HCT116 (cell line): ENCODE data around the gene C1R. TPM values are rescaled to one million over a fixed set of nuclear protein-coding genes. Genes with fewer than 3 reads are reported as not detected.

Experiments used
- ATAC-seq: fragments of 200-7000 bp; cut with Tn5 transposase; 2 replicates; pipeline ENCODE4 v1.9.1; 2020; ENCODE audit warnings: mild to moderate bottlenecking, moderate library complexity
- BruUV-seq: library from RNA; stranded (reverse); fragments of 400-500 nt; replicated peaks from 2 replicates; lab custom pipeline; 2021; lab: Mats Ljungman, UMichigan
- CTCF ChIA-PET: fragments of 300-600 bp; sonication (Branson Sonifier 250); formaldehyde crosslinking; loops from one replicate; lab custom pipeline; 2021; ENCODE audit warnings: antibody characterized with exemption; lab: Charles Lee
- POLR2A ChIA-PET: fragments of 300-600, 350-600 bp; sonication (Branson Sonifier 250); formaldehyde crosslinking; loops from one replicate; lab custom pipeline; 2021; ENCODE audit warnings: antibody characterized with exemption; lab: Charles Lee
- RAD21 ChIA-PET, 2 experiments: fragments of 300-600 bp; sonication (Branson Sonifier 250); formaldehyde crosslinking; loops; one replicate each; lab custom pipeline; 2023; ENCODE audit warnings: low total read pairs in 2 of 2; ENCODE audit not compliant: uncharacterized antibody in 2 of 2, unreplicated experiment in 2 of 2, low non-redundant PET in 1 of 2; lab: Charles Lee
- DNase-seq: peaks from one replicate; pipeline ENCODE4 v3.0.0-alpha.2; 2010; ENCODE audit warnings: low read depth, low spot score
- H2AFZ ChIP-seq: fragments of 200-600 bp; shearing (Covaris generic), sonication (generic); 2 replicates; pipeline ENCODE4 v1.6.1; 2017; ENCODE audit warnings: low read depth, mixed run types, mixed read lengths, antibody characterized with exemption, low read length; ENCODE audit not compliant: poor library complexity, severe bottlenecking
- H3K27ac ChIP-seq: 2 replicates; pipeline ENCODE4 v1.5.1; 2012; ENCODE audit warnings: low read depth, low read length
- H3K27me3 ChIP-seq: fragments of 200-600 bp; sonication (generic); 2 replicates; pipeline ENCODE4 v1.6.1; 2016; ENCODE audit warnings: mixed run types, low read length, mixed read lengths; ENCODE audit not compliant: insufficient read depth
- H3K36me3 ChIP-seq, 2 experiments: fragments of 200-500 bp in 1 of 2; fragments of 200-600 bp in 1 of 2; sonication (Bioruptor generic) in 1 of 2; sonication (generic) in 1 of 2; 2 replicates each; pipeline versions ENCODE4 v1.5.1 to v1.6.1; 2014 to 2016; ENCODE audit warnings: low read length in 2 of 2, inconsistent platforms in 1 of 2, mixed read lengths in 1 of 2, mixed run types in 1 of 2; ENCODE audit not compliant: insufficient read depth in 2 of 2, control insufficient read depth in 1 of 2
- H3K4me1 ChIP-seq, 2 experiments: fragments of 200-600 bp in 1 of 2; sonication (generic) in 1 of 2; 2 replicates each; pipeline versions ENCODE4 v1.5.1 to v1.6.1; 2012 to 2017; ENCODE audit warnings: low read length in 2 of 2, inconsistent platforms in 1 of 2, mild to moderate bottlenecking in 1 of 2, mixed read lengths in 1 of 2, mixed run types in 1 of 2, moderate library complexity in 1 of 2; ENCODE audit not compliant: insufficient read depth in 2 of 2, control insufficient read depth in 1 of 2
- H3K4me2 ChIP-seq: fragments of 200-600 bp; sonication (generic); 2 replicates; pipeline ENCODE4 v1.6.1; 2017; ENCODE audit warnings: mixed run types, low read length, mixed read lengths
- H3K4me3 ChIP-seq, 2 experiments: fragments of 200-600 bp in 1 of 2; sonication (generic) in 1 of 2; replicated peaks in 1 of 2; 2 replicates each; pipeline ENCODE4 v1.5.1; 2011 to 2016; ENCODE audit warnings: low read length in 2 of 2, control low read depth in 1 of 2, low read depth in 1 of 2, mild to moderate bottlenecking in 1 of 2, mixed read lengths in 1 of 2, mixed run types in 1 of 2
- H3K79me2 ChIP-seq: fragments of 200-600 bp; sonication (generic); 2 replicates; pipeline ENCODE4 v1.6.1; 2017; ENCODE audit warnings: mild to moderate bottlenecking, mixed run types, low read length, moderate library complexity, mixed read lengths; ENCODE audit not compliant: insufficient read depth
- H3K9ac ChIP-seq: fragments of 200-600 bp; sonication (generic); 2 replicates; pipeline ENCODE4 v1.6.1; 2016; ENCODE audit warnings: low read length, mixed read lengths
- H3K9me2 ChIP-seq: fragments of 200-600 bp; sonication (generic), shearing (Covaris generic); 2 replicates; pipeline ENCODE4 v1.6.1; 2017; ENCODE audit warnings: mixed run types, mild to moderate bottlenecking, moderate library complexity; ENCODE audit not compliant: insufficient read depth
- H3K9me3 ChIP-seq, 2 experiments: fragments of 200-500 bp in 1 of 2; fragments of 200-600 bp in 1 of 2; sonication (Bioruptor generic) in 1 of 2; sonication (generic) in 1 of 2; 2 replicates each; pipeline ENCODE4 v1.6.1; 2014 to 2017; ENCODE audit warnings: low read length in 2 of 2, mixed read lengths in 2 of 2, inconsistent platforms in 1 of 2, low read depth in 1 of 2, mild to moderate bottlenecking in 1 of 2, mixed run types in 1 of 2, moderate library complexity in 1 of 2; ENCODE audit not compliant: control insufficient read depth in 1 of 2, insufficient read depth in 1 of 2
- H4K20me1 ChIP-seq: fragments of 200-600 bp; sonication (generic), shearing (Covaris generic); 2 replicates; pipeline ENCODE4 v1.6.1; 2017; ENCODE audit warnings: mixed run types, mild to moderate bottlenecking, moderate library complexity; ENCODE audit not compliant: insufficient read depth
- CBX3 ChIP-seq: IDR thresholded peaks from 2 replicates; pipeline ENCODE4 v1.6.1; 2012; ENCODE audit warnings: low read depth
- EGR1 ChIP-seq: IDR thresholded peaks from 2 replicates; pipeline ENCODE4 v1.6.1; 2012; ENCODE audit warnings: low read depth
- FOSL1 ChIP-seq: IDR thresholded peaks from 2 replicates; pipeline ENCODE4 v1.6.1; 2012; ENCODE audit warnings: low read depth
- JUND ChIP-seq: IDR thresholded peaks from 2 replicates; pipeline ENCODE4 v1.6.1; 2012
- MAX ChIP-seq: IDR thresholded peaks from 2 replicates; pipeline ENCODE4 v1.6.1; 2012
- POLR2AphosphoS5 ChIP-seq: IDR thresholded peaks from 2 replicates; pipeline ENCODE4 v1.6.1; 2011; ENCODE audit warnings: mild to moderate bottlenecking, low read depth, low read length, moderate library complexity
- RAD21 ChIP-seq: IDR thresholded peaks from 2 replicates; pipeline ENCODE4 v1.6.1; 2012; ENCODE audit warnings: low read depth, mild to moderate bottlenecking
- REST ChIP-seq: IDR thresholded peaks from 2 replicates; pipeline ENCODE4 v1.6.1; 2012; ENCODE audit warnings: low read depth
- SIN3A ChIP-seq: IDR thresholded peaks from 2 replicates; pipeline ENCODE4 v1.6.1; 2012; ENCODE audit warnings: low read depth
- SP1 ChIP-seq: IDR thresholded peaks from 2 replicates; pipeline ENCODE4 v1.6.1; 2012; ENCODE audit warnings: low read depth
- SRF ChIP-seq: IDR thresholded peaks from 2 replicates; pipeline ENCODE4 v1.6.1; 2012; ENCODE audit warnings: low read depth
- TCF7L2 ChIP-seq: IDR thresholded peaks from 2 replicates; pipeline ENCODE4 v1.7.0; 2011; ENCODE audit warnings: borderline replicate concordance, inconsistent platforms; ENCODE audit not compliant: insufficient read depth, insufficient read length; ENCODE audit errors: extremely low read depth
- YY1 ChIP-seq: IDR thresholded peaks from 2 replicates; pipeline ENCODE4 v1.6.1; 2011; ENCODE audit warnings: low read length, low read depth, moderate library complexity, mild to moderate bottlenecking; ENCODE audit not compliant: insufficient replicate concordance; ENCODE audit errors: extremely low read depth
- ZBTB33 ChIP-seq: IDR thresholded peaks from 2 replicates; pipeline ENCODE4 v1.6.1; 2011; ENCODE audit warnings: mild to moderate bottlenecking, low read length, moderate library complexity; ENCODE audit not compliant: insufficient replicate concordance; ENCODE audit errors: extremely low read depth
- ZNF274 ChIP-seq: fragments of 200-500 bp; sonication (Bioruptor generic); IDR thresholded peaks from 2 replicates; pipeline ENCODE4 v1.6.1; 2014; ENCODE audit warnings: mild to moderate bottlenecking, low read depth, low read length, inconsistent platforms
- intact Hi-C: fragments of 100-400 bp; cut with micrococcal nuclease; formaldehyde crosslinking; loops from 2 replicates; pipeline ENCODE4 v1.10.0; 2022
- total RNA-seq: library from RNA; stranded (reverse); gene quantifications from one replicate; pipeline ENCODE4 v1.2.1, GENCODE V29; 2021; ENCODE audit not compliant: unreplicated experiment

Gene C1R
- total RNA-seq, 1 experiment from 2014 or later = 4.3 TPM

- no peak overlapping the region for H2AFZ ChIP-seq
- peak overlapping the region; percentile 73 for H3K4me2 ChIP-seq
- H3K9me2 ChIP-seq = no peaks in the 10 kb centered on the region
- H3K4me1 ChIP-seq = peaks cover 7 to 35% of the 10 kb centered on the region in 2 experiments
- H3K4me3 ChIP-seq = peak overlapping the region; percentile 51 to 59
- BruUV-seq = no TSS peak
- no peak for DNase-seq
- H4K20me1 ChIP-seq = no peaks in the 10 kb centered on the region
- no peak for TF ChIP-seq RAD21
- TF ChIP-seq TCF7L2 = no peak
- no peak for TF ChIP-seq POLR2AphosphoS5
- no peak for TF ChIP-seq MAX
- TF ChIP-seq YY1 = no peak
- no peak for TF ChIP-seq SRF
- TF ChIP-seq JUND = no peak
- no peak for TF ChIP-seq SP1
- no peak for TF ChIP-seq ZNF274
- TF ChIP-seq SIN3A = no peak
- TF ChIP-seq EGR1 = no peak
- TF ChIP-seq ZBTB33 = no peak
- no peak for TF ChIP-seq CBX3
- no peak for TF ChIP-seq FOSL1
- TF ChIP-seq REST = no peak
- TF ChIP-seq, all 23 proteins: peak for 0
- ATAC-seq = peak; percentile 30
- Histone ChIP-seq H3K9me3 (no peaks in the 10 kb centered on the region), H3K9ac (no peak overlapping the region), H3K79me2 (no peaks in the 10 kb centered on the region), H3K36me3 (peaks cover 0 to 1% of the 10 kb centered on the region in 2 experiments; a peak in 2 of 4 replicates), H3K27ac (no peak overlapping the region; the same call in 1 of the 2 replicates), H3K27me3 (no peaks in the 10 kb centered on the region)
- CTCF ChIA-PET = no interaction called here
- RAD21 ChIA-PET = no interaction called here
- intact Hi-C loops = no loop called here
- POLR2A ChIA-PET = interaction anchor here (0.7 kb wide), 1 partner anchor 8 kb away, joined by 3 read pairs; no protein-coding TSS in a partner anchor
Measured at GRCh38 chr12:7131502-7131866, 39.2 kb upstream of the C1R start.
